ENCODE data around the gene ESPL1. TPM values are rescaled to one million over a fixed set of nuclear protein-coding genes. Genes with fewer than 3 reads are reported as not detected.

Gene ESPL1
- polyA plus RNA-seq, 2 of the 4 experiments (the other 2 are of a cell fraction) = 10.0 to 16.5 TPM

DNA sequence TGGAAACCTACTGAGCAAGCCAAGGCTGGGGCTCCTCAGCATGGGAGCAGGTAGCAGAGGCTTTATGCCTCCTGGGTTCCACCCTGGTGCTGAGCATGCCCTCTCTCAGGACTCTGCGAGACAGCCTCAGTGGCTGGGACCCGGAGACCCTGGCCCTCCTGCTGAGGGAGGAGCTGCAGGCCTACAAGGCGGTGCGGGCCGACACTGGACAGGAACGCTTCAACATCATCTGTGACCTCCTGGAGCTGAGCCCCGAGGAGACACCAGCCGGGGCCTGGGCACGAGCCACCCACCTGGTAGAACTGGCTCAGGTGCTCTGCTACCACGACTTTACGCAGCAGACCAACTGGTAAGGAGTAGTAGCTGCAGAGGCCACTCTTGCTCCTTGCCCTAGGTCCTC lies 8.4 kb downstream of the ESPL1 start:
- ATAC-seq = no peak; a peak in 1 of 6 replicates
- no peak for FAIRE-seq
- H3K4me1 ChIP-seq = no peaks in the 10 kb centered on the region
- ChIA-PET POLR2A (no interaction called here), CTCF (interaction anchor here (1.5 to 28.2 kb wide), 3 partner anchors 13 to 66 kb away, joined by 4 to 1046 read pairs (median 78); partner anchors contain the start of genes AAAS and ITGB7)
- no peak overlapping the region for H3K4me2 ChIP-seq
- H3K27ac ChIP-seq = no peak overlapping the region
- WGBS (ENCODE audit: missing lambda C conversion rate) = 98% methylated on average over 7 of the region's 11 CpGs
- H3K4me3 ChIP-seq = no peak overlapping the region
- no peak for DNase-seq (ENCODE audit: low read depth in 1 of 2, low spot score in 1 of 2)
- TF ChIP-seq ESRRA (IDR thresholded peaks at IDR 0.05; ENCODE audit: borderline replicate concordance, low read length) (no peak), HDAC2 (IDR thresholded peaks at IDR 0.05) (no peak), EHMT2 (IDR thresholded peaks at IDR 0.05; ENCODE audit: low read depth) (no peak), BHLHE40 (IDR thresholded peaks at IDR 0.05; ENCODE audit: low read depth, low read length) (no peak), RARB (CRISPR knock-in tag; IDR thresholded peaks at IDR 0.05) (no peak), MAZ (IDR thresholded peaks at IDR 0.05; ENCODE audit: borderline replicate concordance, low read depth, low read length) (no peak), PBX3 (IDR thresholded peaks at IDR 0.05) (no peak), ZFP36 (IDR thresholded peaks at IDR 0.05; ENCODE audit: borderline replicate concordance, partially characterized antibody) (no peak), MAX (IDR thresholded peaks at IDR 0.05) (no peak), MYC (IDR thresholded peaks at IDR 0.05; ENCODE audit: borderline replicate concordance, low read length) (no peak), FOXS1 (CRISPR knock-in tag; IDR thresholded peaks at IDR 0.05) (no peak), GATA3 (IDR thresholded peaks at IDR 0.05; ENCODE audit: borderline replicate concordance) (no peak), NPAS2 (CRISPR knock-in tag; IDR thresholded peaks at IDR 0.05; ENCODE audit: borderline replicate concordance) (no peak), CHD4 (IDR thresholded peaks at IDR 0.05; ENCODE audit: borderline replicate concordance) (no peak), HEYL (CRISPR knock-in tag; IDR thresholded peaks at IDR 0.05) (no peak), JUN (IDR thresholded peaks at IDR 0.05) (no peak)
- TF ChIP-seq, protein P1, sequence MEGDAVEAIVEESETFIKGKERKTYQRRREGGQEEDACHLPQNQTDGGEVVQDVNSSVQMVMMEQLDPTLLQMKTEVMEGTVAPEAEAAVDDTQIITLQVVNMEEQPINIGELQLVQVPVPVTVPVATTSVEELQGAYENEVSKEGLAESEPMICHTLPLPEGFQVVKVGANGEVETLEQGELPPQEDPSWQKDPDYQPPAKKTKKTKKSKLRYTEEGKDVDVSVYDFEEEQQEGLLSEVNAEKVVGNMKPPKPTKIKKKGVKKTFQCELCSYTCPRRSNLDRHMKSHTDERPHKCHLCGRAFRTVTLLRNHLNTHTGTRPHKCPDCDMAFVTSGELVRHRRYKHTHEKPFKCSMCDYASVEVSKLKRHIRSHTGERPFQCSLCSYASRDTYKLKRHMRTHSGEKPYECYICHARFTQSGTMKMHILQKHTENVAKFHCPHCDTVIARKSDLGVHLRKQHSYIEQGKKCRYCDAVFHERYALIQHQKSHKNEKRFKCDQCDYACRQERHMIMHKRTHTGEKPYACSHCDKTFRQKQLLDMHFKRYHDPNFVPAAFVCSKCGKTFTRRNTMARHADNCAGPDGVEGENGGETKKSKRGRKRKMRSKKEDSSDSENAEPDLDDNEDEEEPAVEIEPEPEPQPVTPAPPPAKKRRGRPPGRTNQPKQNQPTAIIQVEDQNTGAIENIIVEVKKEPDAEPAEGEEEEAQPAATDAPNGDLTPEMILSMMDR (IDR thresholded peaks at IDR 0.05) = no peak
- TF ChIP-seq, protein P2, sequence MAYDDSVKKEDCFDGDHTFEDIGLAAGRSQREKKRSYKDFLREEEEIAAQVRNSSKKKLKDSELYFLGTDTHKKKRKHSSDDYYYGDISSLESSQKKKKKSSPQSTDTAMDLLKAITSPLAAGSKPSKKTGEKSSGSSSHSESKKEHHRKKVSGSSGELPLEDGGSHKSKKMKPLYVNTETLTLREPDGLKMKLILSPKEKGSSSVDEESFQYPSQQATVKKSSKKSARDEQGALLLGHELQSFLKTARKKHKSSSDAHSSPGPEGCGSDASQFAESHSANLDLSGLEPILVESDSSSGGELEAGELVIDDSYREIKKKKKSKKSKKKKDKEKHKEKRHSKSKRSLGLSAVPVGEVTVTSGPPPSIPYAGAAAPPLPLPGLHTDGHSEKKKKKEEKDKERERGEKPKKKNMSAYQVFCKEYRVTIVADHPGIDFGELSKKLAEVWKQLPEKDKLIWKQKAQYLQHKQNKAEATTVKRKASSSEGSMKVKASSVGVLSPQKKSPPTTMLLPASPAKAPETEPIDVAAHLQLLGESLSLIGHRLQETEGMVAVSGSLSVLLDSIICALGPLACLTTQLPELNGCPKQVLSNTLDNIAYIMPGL (CRISPR knock-in tag; IDR thresholded peaks at IDR 0.05; ENCODE audit: borderline replicate concordance) = no peak
- no peaks in the 10 kb centered on the region for H3K9me3 ChIP-seq

GRCh38 chr12:53277981-53278380 lies 9.9 kb downstream of the ESPL1 start:
- FAIRE-seq = no peak
- POLR2A ChIA-PET = interaction anchor here (0.8 to 1.2 kb wide), 2 partner anchors 10 to 57 kb away, joined by 3 read pairs; no protein-coding TSS in a partner anchor

More at GRCh38 chr12:53277981-53278380, 9.9 kb downstream of the ESPL1 start:
- CTCF ChIA-PET = interaction anchor here (0.6 to 28.2 kb wide), 12 partner anchors 8 to 212 kb away, joined by 3 to 1046 read pairs (median 6); partner anchors contain the start of genes AAAS, ESPL1 and ITGB7
- TF ChIP-seq EHF (CRISPR knock-in tag; IDR thresholded peaks at IDR 0.05) (no peak), SMC3 (IDR thresholded peaks at IDR 0.05) (no peak), FOSL2 (IDR thresholded peaks at IDR 0.05) (no peak), FOSL2 (CRISPR knock-in tag; IDR thresholded peaks at IDR 0.05) (no peak), GATA3 (IDR thresholded peaks at IDR 0.05; ENCODE audit: borderline replicate concordance) (no peak), CBX8 (IDR thresholded peaks at IDR 0.05) (no peak), PBX3 (IDR thresholded peaks at IDR 0.05) (no peak), ATOH8 (CRISPR knock-in tag; IDR thresholded peaks at IDR 0.05; ENCODE audit: low read depth) (no peak), HOXA7 (CRISPR knock-in tag; IDR thresholded peaks at IDR 0.05) (no peak), HOXB13 (CRISPR knock-in tag; IDR thresholded peaks at IDR 0.05; ENCODE audit: low read depth) (no peak), SREBF2 (IDR thresholded peaks at IDR 0.05) (no peak)
- TF ChIP-seq, protein P3, sequence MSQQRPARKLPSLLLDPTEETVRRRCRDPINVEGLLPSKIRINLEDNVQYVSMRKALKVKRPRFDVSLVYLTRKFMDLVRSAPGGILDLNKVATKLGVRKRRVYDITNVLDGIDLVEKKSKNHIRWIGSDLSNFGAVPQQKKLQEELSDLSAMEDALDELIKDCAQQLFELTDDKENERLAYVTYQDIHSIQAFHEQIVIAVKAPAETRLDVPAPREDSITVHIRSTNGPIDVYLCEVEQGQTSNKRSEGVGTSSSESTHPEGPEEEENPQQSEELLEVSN (IDR thresholded peaks at IDR 0.05; ENCODE audit: borderline replicate concordance, low read depth) = no peak
- H3K27ac ChIP-seq = no peak overlapping the region
- no peak overlapping the region for H3K4me2 ChIP-seq
- WGBS (ENCODE audit: missing lambda C conversion rate) = 94% methylated on average over 9 of the region's 9 CpGs
- DNase-seq (ENCODE audit: low read depth in 1 of 2, low spot score in 1 of 2) (no peak), ATAC-seq (no peak)
- no peaks in the 10 kb centered on the region for H3K4me1 ChIP-seq
- H3K9me3 ChIP-seq = no peaks in the 10 kb centered on the region
- H3K4me3 ChIP-seq = no peak overlapping the region
